Measurements from ENCODE around the gene CCDC6. TPM values are rescaled to one million over a fixed set of nuclear protein-coding genes. Genes with fewer than 3 reads are reported as not detected.

Gene CCDC6
- polyA plus RNA-seq, 3 donors, result 37.7 to 42.9 (median 42.1) TPM

GRCh38 chr10:59908808-59909143 is 2.4 kb upstream of the CCDC6 start:
- DNase-seq, result no peak

- peak; percentile 83 for DNase-seq
These were observed 1.8 kb upstream of the CCDC6 start for GRCh38 chr10:59907918-59908807.

GRCh38 chr10:59907537-59907917 is 1.2 kb upstream of the CCDC6 start:
- DNase-seq, result no peak

DNA sequence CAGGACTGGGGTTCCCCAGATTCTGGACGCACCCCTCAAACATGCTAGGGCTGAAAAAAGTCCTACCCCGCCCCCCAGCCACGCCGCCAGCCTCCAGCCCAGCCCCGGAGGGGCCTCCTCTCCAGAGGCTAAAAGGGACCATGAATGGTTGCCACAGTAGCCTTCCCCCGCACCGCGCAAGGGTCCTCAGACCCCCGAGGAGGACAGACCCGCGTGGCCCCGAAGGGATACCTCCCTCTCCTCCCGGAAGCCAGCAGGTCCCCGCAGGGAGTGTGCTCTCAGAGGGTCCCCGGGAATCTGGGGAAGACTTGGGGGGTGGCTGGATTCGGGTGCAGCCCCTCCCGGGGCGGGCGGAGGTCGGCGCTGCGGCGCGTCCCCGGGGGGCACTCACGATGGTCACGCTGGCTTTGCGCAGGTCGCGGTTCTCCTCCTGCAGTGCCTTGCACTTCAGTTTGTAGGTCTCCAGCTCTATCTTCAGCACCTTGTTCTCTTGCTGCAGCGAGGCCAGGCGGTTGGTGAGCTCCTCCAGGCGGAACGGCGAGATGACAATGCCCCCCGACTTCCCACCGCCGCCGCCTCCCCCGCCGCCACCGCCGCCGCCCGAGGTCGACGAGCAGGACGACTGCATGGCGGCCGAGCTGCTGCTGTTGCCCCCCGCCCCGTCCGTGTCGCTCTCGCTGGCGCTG is 482 bp downstream of the CCDC6 start:
- DNase-seq, result no peak

GRCh38 chr10:59905066-59905730 is 1.2 kb downstream of the CCDC6 start:
- no peak for DNase-seq

DNA sequence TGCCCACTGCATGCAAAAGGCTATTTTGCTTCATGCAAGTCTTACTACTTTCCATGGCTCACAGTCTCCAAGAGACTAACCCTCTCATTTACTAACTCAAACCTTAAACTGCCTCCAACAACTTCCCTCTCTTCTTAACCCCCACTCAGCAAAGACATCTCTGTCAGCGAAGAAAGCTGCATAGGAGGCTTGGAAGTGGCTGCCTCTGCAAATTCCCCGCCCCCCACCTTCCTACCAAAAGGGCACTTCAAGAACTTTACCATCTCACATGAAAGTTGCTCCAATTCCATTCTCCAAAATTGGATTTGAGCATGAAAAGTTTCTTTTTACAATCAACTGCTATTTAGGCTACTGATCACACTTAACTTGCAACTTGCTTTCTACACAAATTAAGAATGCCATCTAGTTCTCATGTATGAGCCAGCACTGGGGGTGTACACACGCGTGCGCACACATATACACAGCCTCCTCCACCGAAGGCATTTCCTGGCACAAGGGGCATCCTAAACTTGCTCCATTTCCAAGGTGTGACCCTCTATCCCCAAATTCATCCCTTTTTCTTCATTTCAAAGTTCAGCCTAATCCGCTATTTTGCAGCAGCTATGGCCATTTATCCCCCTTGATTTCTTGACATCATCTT is 1.8 kb downstream of the CCDC6 start:
- DNase-seq, result no peak

- no peak for DNase-seq
These were observed 2.5 kb downstream of the CCDC6 start for GRCh38 chr10:59903871-59904270.

DNA sequence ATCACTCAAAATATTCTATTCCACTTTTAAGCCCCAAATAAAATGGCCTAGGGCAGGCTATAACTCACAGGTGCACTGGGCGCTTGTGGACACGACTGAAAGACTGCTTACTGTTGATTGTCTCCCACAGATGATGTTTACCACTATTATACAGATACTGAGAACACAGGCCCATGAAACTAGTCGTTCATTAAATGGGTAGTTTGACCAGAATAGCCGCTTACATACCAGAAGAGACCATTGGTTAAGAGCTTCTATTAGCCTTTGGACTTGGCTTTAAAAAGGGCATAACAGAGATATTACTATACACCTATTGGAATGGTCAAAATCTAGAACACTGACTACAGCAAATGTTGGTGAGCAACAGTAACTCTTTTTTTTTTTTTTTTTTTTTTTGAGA is 4.3 kb downstream of the CCDC6 start:
- DNase-seq, result no peak

DNA sequence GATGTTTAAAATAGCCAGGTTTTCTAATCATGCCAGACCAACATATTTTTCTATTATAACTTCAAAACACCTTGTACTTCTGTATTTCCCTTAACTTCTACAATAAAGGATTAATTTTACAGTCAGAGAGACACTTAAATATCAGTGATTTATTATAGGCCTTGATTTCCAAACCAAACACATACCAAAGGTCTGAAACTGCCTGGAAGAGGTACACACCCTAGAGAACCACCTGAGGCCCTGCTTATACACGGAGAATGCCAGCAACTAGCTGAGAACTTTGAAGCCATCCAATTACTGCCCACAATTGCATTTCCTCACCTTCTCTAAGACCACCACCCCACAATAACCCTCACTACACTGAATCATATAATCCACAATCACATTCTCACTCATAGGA is 4.9 kb downstream of the CCDC6 start:
- DNase-seq, result no peak

GRCh38 chr10:59900048-59900727 is 6.2 kb downstream of the CCDC6 start:
- no peak for DNase-seq

- no peak for DNase-seq
These were observed 8.1 kb downstream of the CCDC6 start for GRCh38 chr10:59898125-59898835.

DNA sequence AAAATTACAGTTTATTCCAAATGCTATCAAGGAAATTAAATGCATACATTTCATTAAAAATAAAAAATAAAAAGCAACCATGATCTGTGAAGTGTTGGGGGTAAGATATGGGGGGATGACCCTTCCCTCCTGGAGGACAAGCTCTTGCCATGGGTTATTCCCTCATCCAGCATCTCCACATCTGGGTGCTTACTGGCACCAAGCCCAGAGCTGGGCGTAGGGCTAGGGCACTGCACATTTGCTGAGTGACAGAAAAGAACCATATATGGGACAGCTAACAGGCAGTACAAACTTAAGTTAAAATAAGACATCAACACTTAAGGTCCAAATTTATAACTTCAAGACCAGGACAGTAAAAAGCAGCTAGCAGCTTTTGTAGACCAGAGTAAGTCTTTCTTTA is 10.2 kb downstream of the CCDC6 start:
- DNase-seq, result no peak

GRCh38 chr10:59895629-59896116 is 10.7 kb downstream of the CCDC6 start:
- no peak for DNase-seq

DNA sequence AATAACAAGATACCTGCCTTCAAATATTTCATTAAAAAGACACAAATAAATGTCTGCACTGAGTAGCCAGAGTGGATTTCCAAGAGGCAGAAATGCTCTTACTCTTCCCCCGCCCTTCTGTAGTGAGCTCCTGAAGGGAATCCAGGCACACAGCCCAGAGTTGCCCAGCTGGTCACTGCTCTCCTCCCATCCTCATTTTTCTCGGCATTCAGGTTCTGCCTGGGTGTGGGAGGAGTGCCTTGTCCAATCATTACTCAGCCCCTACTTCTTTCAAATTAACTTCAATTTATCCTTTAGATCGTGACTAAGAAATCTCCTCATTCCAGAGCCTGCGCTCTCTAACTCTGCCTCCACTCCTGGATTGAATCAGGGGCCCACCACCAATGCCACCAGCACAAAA is 12.2 kb downstream of the CCDC6 start:
- no peak for DNase-seq

DNA sequence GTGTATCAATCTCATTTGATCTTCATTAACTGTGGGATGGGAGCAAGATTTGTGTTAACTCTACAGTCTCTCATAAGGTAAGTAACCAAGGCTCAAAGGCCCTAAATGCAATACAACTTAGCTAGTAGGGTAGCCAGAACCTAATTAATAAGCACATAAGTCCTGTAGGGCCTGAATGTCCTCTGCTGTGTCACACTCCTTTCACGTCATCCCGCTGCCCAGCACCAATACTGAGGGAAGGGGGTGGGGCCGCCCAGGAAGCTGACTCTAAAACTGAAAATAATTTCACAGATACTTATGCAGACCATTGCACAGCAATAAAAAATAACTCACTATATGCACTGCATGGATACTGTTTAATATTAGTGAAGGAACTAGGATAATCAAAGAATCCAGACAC is 13.7 kb downstream of the CCDC6 start:
- DNase-seq, result no peak

DNA sequence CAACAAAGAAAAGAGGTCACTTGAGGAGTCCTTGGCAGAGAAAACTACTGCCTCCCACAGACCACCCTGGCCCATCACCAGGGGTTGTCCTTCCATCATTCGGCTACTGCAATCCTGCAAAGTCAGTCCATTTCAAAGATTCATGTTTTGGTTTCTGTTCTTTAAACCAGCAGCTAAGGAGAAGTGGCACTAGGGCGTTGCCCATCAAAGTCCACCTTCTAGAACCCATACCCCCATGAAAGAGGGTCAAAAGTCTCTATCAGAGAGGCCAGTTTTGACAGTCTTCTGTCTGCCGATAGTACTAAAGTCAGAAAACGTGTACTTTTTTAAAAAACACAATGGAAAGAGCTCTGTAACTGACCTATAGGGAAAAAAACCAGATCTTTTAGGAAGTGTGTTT is 14.4 kb downstream of the CCDC6 start:
- DNase-seq, result no peak

GRCh38 chr10:59891349-59891748 is 15.0 kb downstream of the CCDC6 start:
- DNase-seq, result no peak

GRCh38 chr10:59888781-59889435 is 17.4 kb downstream of the CCDC6 start:
- no peak for DNase-seq

DNA sequence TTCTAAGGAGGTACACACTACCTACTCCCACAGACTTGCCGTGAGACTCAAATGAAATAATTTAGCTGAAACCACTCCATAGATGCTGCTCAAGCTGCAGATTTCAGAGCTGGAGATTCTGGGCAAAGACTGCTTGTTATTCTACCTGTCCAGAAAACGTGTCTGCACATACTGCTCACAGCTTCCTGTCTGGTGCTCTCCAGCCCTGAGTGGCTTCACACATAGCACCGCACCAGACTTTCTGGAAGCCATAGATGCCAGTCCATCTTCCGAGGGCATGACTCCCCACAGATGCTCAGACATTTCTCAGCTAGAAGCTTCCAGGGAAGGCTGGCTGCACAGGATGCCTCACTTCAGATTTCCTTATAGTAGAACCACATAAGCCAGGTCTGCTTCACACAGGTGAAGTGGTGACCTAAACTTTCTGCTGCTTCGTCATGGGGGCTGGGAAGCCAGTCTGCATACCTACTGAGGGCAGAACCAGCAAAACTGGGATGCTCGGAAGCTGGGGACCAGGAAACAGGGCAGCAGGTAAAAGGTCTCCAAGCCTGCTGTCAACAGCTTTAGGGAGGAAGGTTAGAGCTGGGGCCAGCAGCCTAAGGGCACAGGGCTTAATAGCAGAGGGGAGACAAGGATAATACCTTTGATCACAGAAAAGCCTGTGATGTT is 18.2 kb downstream of the CCDC6 start:
- DNase-seq, result no peak

DNA sequence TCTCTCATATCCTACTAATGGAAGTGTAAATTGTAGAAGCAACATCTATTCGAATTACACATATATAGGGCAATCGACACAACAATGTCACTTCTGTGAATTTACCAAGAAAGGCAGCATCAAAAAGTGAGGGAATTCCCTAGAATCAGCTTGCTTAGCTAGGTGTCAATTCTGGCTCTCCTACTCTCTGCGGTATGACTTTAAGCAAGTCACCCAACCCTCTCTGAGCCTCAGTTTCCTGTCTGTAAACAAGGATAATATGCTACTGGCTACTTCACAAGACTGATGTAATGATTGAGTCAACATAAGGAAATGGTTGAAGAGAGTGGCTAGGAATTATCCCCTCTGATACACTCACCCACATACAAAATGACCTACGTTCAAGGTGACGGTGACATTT is 19.4 kb downstream of the CCDC6 start:
- no peak for DNase-seq
